ENCODE measurements around the gene MIPEP.

MIPEP gene

GRCh38 chr13:23736541-23736940 is 152.7 kb downstream of the MIPEP start:
- H3K4me3 ChIP-seq (ENCODE audit: low read length), result no peak overlapping the region
- no peak for DNase-seq (ENCODE audit: low read depth, low spot score)

GRCh38 chr13:23735329-23735728 is 153.9 kb downstream of the MIPEP start:
- H3K4me3 ChIP-seq (ENCODE audit: low read length), result no peak overlapping the region
- no peak for DNase-seq (ENCODE audit: low read depth, low spot score)

- DNase-seq (ENCODE audit: low read depth, low spot score), result no peak
- H3K4me3 ChIP-seq (ENCODE audit: low read length), result no peak overlapping the region
Measured at GRCh38 chr13:23731709-23732108, 157.5 kb downstream of the MIPEP start.

DNA sequence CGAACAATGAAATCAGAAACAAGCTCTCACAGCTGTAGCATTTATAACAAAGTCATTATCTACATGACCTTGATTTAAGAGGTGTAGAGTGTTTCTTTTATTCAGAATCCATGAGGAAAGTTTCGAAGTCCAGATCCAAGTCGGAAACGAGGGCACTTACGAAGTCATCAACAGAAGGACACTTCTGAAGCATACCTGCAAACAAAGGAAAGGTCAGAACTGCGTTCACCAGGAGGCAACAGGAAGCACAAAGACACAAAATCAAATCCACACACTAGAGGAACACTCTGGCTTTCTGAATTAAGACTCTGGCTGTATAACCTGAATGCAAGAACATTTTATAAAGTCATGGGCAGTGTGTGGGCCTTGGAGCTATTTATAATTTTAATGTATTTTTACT is 158.9 kb downstream of the MIPEP start:
- no peak for DNase-seq (ENCODE audit: low read depth, low spot score)

DNA sequence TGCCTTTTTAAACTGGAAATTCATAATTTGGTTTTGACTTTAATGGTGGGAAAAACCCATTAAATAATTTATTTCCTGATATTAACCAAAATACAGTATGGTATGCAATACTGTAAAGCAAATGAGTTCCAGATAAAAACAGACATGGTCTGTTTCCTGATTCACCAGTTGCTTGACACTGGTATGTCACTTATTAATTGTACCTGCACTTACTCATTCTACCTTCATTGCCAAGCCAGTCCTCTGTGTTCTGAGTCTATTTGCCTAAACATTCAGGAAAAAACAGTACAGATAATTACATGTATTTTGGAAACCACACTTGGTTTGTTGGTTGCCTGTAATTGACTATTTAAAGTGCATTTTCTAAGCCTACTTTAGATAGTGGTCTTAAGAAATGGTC is 159.7 kb downstream of the MIPEP start:
- H3K4me3 ChIP-seq (ENCODE audit: low read length), result no peak overlapping the region
- no peak for DNase-seq (ENCODE audit: low read depth, low spot score)

More for the DNA sequence above, 158.9 kb downstream of the MIPEP start:
- no peak overlapping the region for H3K4me3 ChIP-seq (ENCODE audit: low read length)

DNA sequence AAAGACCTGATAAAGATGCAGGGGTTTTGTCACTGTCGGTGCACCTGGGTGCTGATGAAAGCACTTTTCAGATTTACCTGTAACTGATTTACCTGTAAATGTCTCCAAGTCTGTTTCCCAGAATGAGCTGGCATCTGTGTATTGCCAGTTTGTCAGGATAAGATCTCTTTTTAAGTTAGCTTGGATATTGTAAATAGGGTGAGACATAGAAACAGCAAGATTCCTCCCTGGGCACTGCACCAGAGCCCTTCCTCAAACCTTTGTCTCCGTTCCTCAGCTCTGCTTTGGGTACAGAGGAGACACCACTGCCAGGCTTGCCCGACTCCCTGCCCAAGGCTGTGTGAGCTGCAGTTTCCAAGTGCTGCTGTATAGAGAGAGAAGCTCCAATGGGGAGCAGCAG is 160.4 kb downstream of the MIPEP start:
- no peak overlapping the region for H3K4me3 ChIP-seq (ENCODE audit: low read length)
- DNase-seq (ENCODE audit: low read depth, low spot score), result no peak

DNA sequence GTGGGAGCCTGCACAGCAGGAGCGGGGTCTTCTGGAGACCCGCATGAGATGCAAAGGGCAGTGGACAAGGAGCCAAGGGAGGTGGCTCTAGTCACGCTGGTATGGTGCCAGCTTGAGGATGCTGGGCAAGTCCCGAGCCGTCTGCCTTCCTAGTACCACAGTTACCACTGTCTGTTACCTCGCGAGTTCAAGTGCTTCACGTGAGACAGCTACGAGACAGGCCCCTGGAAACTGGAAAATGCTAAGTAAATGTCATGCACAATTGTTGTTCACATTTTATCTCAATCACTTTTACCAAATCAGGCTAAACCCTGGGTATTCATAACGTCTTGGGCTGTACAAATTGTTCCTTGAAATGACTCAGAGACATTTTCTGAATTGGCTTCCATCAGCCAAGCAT is 163.3 kb downstream of the MIPEP start:
- DNase-seq (ENCODE audit: low read depth, low spot score), result no peak
- no peak overlapping the region for H3K4me3 ChIP-seq (ENCODE audit: low read length)

- no peak for DNase-seq (ENCODE audit: low read depth, low spot score)
- no peak overlapping the region for H3K4me3 ChIP-seq (ENCODE audit: low read length)
Measured at GRCh38 chr13:23724196-23724970, 164.8 kb downstream of the MIPEP start.

- no peak overlapping the region for H3K4me3 ChIP-seq (ENCODE audit: low read length)
- DNase-seq (ENCODE audit: low read depth, low spot score), result no peak
Measured at GRCh38 chr13:23723471-23723870, 165.7 kb downstream of the MIPEP start.

DNA sequence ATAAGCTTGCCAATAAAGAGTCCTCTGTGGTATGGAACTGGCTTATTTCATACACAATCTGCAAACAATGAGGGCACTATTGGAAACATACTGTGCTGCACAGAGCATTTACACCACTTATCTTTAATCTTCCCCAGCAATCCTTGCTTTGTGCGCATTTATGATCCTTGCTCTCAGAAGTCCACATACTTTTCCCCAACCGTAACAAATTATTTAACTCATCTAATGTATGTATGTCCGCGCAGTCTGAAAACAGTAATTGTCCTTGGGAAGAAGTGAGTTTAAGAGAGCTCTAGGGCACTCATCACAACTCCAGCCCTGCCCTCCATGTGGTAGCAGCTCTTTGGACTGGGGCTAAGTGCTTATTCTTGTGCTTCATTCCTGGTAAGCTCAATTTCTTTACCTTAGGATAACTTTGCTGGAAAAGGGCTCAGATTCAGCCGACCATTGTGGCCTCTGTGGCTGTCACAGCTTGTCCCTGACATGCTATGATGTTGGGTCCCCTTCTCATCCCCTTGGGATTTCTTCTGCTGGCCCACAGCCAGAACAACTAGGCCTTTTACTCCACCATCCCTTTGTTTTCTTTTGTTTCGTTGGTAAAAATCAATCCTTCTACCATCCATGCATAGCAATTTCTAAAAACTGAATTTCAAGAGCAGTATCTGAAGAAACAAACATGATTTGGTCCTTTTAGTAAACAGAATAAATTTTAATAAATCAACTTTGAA is 166.3 kb downstream of the MIPEP start:
- DNase-seq (ENCODE audit: low read depth, low spot score), result no peak
- no peak overlapping the region for H3K4me3 ChIP-seq (ENCODE audit: low read length)

GRCh38 chr13:23718996-23719395 is 170.2 kb downstream of the MIPEP start:
- H3K4me3 ChIP-seq (ENCODE audit: low read length), result no peak overlapping the region
- DNase-seq (ENCODE audit: low read depth, low spot score), result peak; percentile 71

GRCh38 chr13:23716401-23716800 is 172.8 kb downstream of the MIPEP start:
- DNase-seq (ENCODE audit: low read depth, low spot score), result peak; percentile 90
- no peak overlapping the region for H3K4me3 ChIP-seq (ENCODE audit: low read length)

- DNase-seq (ENCODE audit: low read depth, low spot score), result peak; percentile 23
- no peak overlapping the region for H3K4me3 ChIP-seq (ENCODE audit: low read length)
Measured at GRCh38 chr13:23715762-23716235, 173.4 kb downstream of the MIPEP start.

- no peak for DNase-seq (ENCODE audit: low read depth, low spot score)
- H3K4me3 ChIP-seq (ENCODE audit: low read length), result no peak overlapping the region
Measured at GRCh38 chr13:23715092-23715761, 174.0 kb downstream of the MIPEP start.

GRCh38 chr13:23714672-23715071 is 174.5 kb downstream of the MIPEP start:
- DNase-seq (ENCODE audit: low read depth, low spot score), result peak; percentile 62
- no peak overlapping the region for H3K4me3 ChIP-seq (ENCODE audit: low read length)

- H3K4me3 ChIP-seq (ENCODE audit: low read length), result no peak overlapping the region
- no peak for DNase-seq (ENCODE audit: low read depth, low spot score)
Measured at GRCh38 chr13:23711355-23711754, 177.8 kb downstream of the MIPEP start.

DNA sequence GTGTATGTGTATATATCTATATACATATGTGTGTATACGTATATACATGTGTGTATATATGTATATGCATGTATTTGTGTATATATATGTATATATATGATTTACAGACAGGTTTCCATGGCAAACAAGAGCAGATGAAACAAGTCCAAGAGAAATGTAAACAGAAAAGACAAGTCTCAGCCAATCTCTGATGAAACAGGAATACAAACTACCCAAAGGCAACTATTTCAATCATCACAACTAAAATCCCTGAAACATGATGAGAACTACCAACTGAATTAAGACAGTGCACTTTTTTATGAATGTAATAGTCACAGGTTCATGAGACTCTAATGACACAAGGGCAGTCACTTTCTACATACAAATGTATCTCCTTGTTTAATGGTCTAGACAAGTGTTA is 178.8 kb downstream of the MIPEP start:
- no peak overlapping the region for H3K4me3 ChIP-seq (ENCODE audit: low read length)
- DNase-seq (ENCODE audit: low read depth, low spot score), result no peak

DNA sequence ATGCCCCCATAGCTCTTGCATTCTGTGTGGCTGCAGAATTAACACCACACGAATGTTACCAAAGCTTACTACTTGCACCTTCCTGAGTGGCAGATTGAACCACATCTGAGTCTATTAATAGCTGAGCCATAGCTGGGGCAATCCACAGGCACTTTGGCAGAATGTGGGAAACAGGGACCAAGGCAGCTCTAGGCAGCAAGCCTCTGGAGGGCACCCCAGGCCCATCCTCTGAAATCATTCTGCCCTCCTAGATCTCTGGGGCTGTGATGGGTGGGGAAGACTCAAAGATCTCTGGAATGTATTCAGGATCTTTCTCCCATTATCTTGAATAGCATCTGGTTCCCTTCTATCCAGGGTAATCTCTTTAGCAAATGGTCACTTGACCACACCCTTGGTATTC is 179.7 kb downstream of the MIPEP start:
- no peak for DNase-seq (ENCODE audit: low read depth, low spot score)
- no peak overlapping the region for H3K4me3 ChIP-seq (ENCODE audit: low read length)

- no peak overlapping the region for H3K4me3 ChIP-seq (ENCODE audit: low read length)
- DNase-seq (ENCODE audit: low read depth, low spot score), result no peak
Measured at GRCh38 chr13:23707674-23708073, 181.5 kb downstream of the MIPEP start.

DNA sequence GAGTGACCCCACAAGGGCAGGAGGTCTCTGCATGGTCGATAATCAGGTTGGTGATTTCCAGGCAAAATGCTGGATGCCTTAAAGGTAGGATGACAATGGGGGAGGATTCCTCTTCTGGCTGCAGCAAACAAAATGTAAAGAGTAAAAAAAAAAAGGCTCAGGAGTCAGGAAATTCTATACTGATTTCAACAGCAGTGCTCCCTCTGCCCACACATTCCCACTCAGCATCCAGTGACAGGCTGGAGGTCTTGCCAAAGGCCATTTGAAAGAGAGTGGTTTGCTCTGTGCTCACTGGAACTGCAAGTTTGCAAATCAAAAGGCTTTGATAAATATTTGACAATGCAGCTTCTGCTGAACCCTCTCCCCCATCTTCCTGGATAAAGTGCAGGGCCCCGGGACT is 183.6 kb downstream of the MIPEP start:
- H3K4me3 ChIP-seq (ENCODE audit: low read length), result no peak overlapping the region
- no peak for DNase-seq (ENCODE audit: low read depth, low spot score)
